Lung (tissue), 12 donors: ENCODE data around the gene THADA. TPM values are rescaled to one million over a fixed set of nuclear protein-coding genes. Genes with fewer than 3 reads are reported as not detected.
A peak's percentile ranks its signal among the peaks of the same experiment; 100 is the strongest.

Source experiments
- ATAC-seq: fragments of 200-7000 bp; cut with Tn5 transposase; one replicate; pipeline ENCODE4 v1.9.1; 2020; ENCODE audit warnings: moderate number of reproducible peaks; ENCODE audit not compliant: insufficient read depth, low FRiP score
- DNase-seq, 3 donors: peaks; one replicate each; pipeline ENCODE4 v3.0.0-alpha.2; 2013 to 2017
- H3K27ac ChIP-seq, 2 donors: one replicate each; pipeline ENCODE4 v1.5.1; 2013; ENCODE audit warnings: mild to moderate bottlenecking in 2 of 2, moderate library complexity in 2 of 2, control low read depth in 1 of 2, inconsistent platforms in 1 of 2, low read depth in 1 of 2, low read length in 1 of 2
- H3K27me3 ChIP-seq, 3 donors: one replicate each; pipeline ENCODE4 v1.5.1; 2013; ENCODE audit warnings: low read length in 2 of 3; ENCODE audit not compliant: control insufficient read depth in 3 of 3, insufficient read depth in 3 of 3
- H3K36me3 ChIP-seq, 4 donors: one replicate each; pipeline ENCODE4 v1.5.1; 2013; ENCODE audit warnings: low read length in 4 of 4, mild to moderate bottlenecking in 1 of 4, moderate library complexity in 1 of 4; ENCODE audit not compliant: control insufficient read depth in 4 of 4, insufficient read depth in 4 of 4
- H3K4me1 ChIP-seq, 5 donors: one replicate each; pipeline ENCODE4 v1.5.1; 2013; ENCODE audit warnings: low read length in 5 of 5, mild to moderate bottlenecking in 2 of 5, moderate library complexity in 1 of 5; ENCODE audit not compliant: control insufficient read depth in 5 of 5, insufficient read depth in 5 of 5
- H3K4me3 ChIP-seq: one replicate; pipeline ENCODE4 v1.5.1; 2013; ENCODE audit warnings: mild to moderate bottlenecking, control low read depth, moderate library complexity
- H3K9ac ChIP-seq, 2 donors: one replicate each; pipeline ENCODE4 v1.5.1; 2013; ENCODE audit warnings: low read length in 2 of 2, control low read depth in 1 of 2; ENCODE audit not compliant: insufficient read depth in 1 of 2
- H3K9me3 ChIP-seq, 4 donors: one replicate each; pipeline ENCODE4 v1.5.1; 2013; ENCODE audit warnings: low read length in 3 of 4, mild to moderate bottlenecking in 1 of 4, moderate library complexity in 1 of 4; ENCODE audit not compliant: control insufficient read depth in 4 of 4, insufficient read depth in 3 of 4
- CTCF ChIP-seq: IDR thresholded peaks from 2 replicates; pipeline ENCODE4 v1.5.1; 2012; ENCODE audit warnings: mild to moderate bottlenecking; ENCODE audit errors: control extremely low read depth, extremely low read depth
- WGBS, 2 donors: extraction: QIAGEN DNeasy Blood & Tissue Kit; methylation state at CpG; one replicate each; pipeline ENCODE4 v1.1.7; 2013; 5-methylcytosine and 5-hydroxymethylcytosine counted together
- polyA plus RNA-seq, 2 donors: library from polyadenylated mRNA; stranded (reverse); fragments of 200-250 nt; gene quantifications; one replicate each; pipeline ENCODE4 v1.2.1, GENCODE V29; 2013
- total RNA-seq, 2 donors: library from RNA; depleted of rRNA in 1 of 2; stranded (reverse); fragments of >200 nt in 1 of 2; gene quantifications; one replicate each; pipeline ENCODE4 v1.2.1, GENCODE V29; 2014 to 2021
- donor health status: control.
- donor health status: control.
- donor health status: Bipolar disorder and iron deficiency.
- donor health status: healthy.
- donor health status: DM: yes; HTN: yes; CAD: no.

THADA gene
- total and polyA plus RNA-seq, 4 donors, result 11.3 to 72.5 (median 25.2) TPM

GRCh38 chr2:43340945-43341356, 254.9 kb downstream of the THADA start:
- peak overlapping the region in 1 of 2 donors; percentile 72 for H3K27ac ChIP-seq
- H3K4me1 ChIP-seq, result peaks cover 10 to 62% (median 35%) of the 10 kb centered on the region in 5 donors
- no peaks in the 10 kb centered on the region for H3K9me3 ChIP-seq
- H3K27me3 ChIP-seq, result no peaks in the 10 kb centered on the region
- peaks cover 0 to 2% (median 0%) of the 10 kb centered on the region in 4 donors for H3K36me3 ChIP-seq
- ATAC-seq, result no peak
- TF ChIP-seq CTCF, result no peak
- no peak overlapping the region for H3K4me3 ChIP-seq
- WGBS, 2 donors, result 91 to 93% methylated on average over 1 of the region's 1 CpG
- DNase-seq, result peak in 2 of 3 donors; percentile 64 to 76
- peak overlapping the region in 1 of 2 donors; percentile 58 for H3K9ac ChIP-seq

DNA sequence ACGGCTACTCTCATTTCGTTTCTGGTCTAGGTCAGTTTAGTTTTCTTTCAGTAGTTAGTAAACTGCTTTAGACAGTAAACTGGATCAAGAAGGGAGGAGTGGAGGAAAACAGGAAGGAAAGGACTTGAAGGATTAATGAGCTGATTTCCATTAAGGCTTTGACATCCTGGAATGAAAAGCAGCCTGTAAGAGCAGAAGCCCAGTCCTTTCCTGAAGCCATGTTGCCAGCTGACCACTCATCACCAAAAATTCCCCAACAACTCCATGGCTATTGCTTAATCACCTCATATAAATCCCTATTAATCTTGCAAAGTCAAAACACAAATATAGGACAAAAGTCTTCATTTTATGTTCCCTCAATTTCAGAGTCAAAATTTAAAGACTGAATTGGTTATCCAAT, 255.8 kb downstream of the THADA start:
- DNase-seq (peak in 2 of 3 donors; percentile 71 to 83), ATAC-seq (no peak)
- TF ChIP-seq CTCF, result no peak
- H3K27ac ChIP-seq, result peak overlapping the region in 1 of 2 donors; percentile 66
- peaks cover 0 to 2% (median 0%) of the 10 kb centered on the region in 4 donors for H3K36me3 ChIP-seq
- peaks cover 7 to 53% (median 26%) of the 10 kb centered on the region in 5 donors for H3K4me1 ChIP-seq
- peak overlapping the region in 1 of 2 donors; percentile 26 for H3K9ac ChIP-seq
- H3K9me3 ChIP-seq, result no peaks in the 10 kb centered on the region
- WGBS, 2 donors, result 84 to 94% methylated on average over 2 of the region's 2 CpGs
- H3K4me3 ChIP-seq, result no peak overlapping the region
- H3K27me3 ChIP-seq, result no peaks in the 10 kb centered on the region

GRCh38 chr2:43333656-43334144, 262.1 kb downstream of the THADA start:
- peak overlapping the region; percentile 68 for H3K27ac ChIP-seq
- H3K4me1 ChIP-seq, result peaks cover 3 to 67% (median 32%) of the 10 kb centered on the region in 5 donors
- H3K4me3 ChIP-seq, result no peak overlapping the region
- H3K9me3 ChIP-seq, result no peaks in the 10 kb centered on the region
- peak; percentile 69 to 92 (median 91) for DNase-seq
- no peaks in the 10 kb centered on the region for H3K27me3 ChIP-seq
- WGBS, 2 donors, result 7 to 29% methylated on average over 2 of the region's 2 CpGs
- no peak for ATAC-seq
- TF ChIP-seq CTCF, result no peak
- peak overlapping the region in 1 of 2 donors; percentile 66 for H3K9ac ChIP-seq
- peaks cover 0 to 2% (median 0%) of the 10 kb centered on the region in 4 donors for H3K36me3 ChIP-seq
